Mesothelial cell of epicardium (in vitro differentiated cells): Measurements from ENCODE around the gene ADCK1. TPM values are rescaled to one million over a fixed set of nuclear protein-coding genes. Genes with fewer than 3 reads are reported as not detected.

Source experiments
- DNase-seq, 2 experiments: peaks; one replicate each; pipeline ENCODE4 v3.0.0; 2021; ENCODE audit warnings: low spot score in 2 of 2; ENCODE audit not compliant: unreplicated experiment in 2 of 2
- H3K27ac Mint-ChIP-seq: 2 replicates; pipeline ENCODE4 v1.8.0; 2021; ENCODE audit warnings: mixed read lengths
- H3K27me3 Mint-ChIP-seq: 2 replicates; pipeline ENCODE4 v1.8.0; 2021; ENCODE audit warnings: low read depth, mixed read lengths
- H3K36me3 Mint-ChIP-seq: 2 replicates; pipeline ENCODE4 v1.8.0; 2021; ENCODE audit warnings: mixed read lengths
- H3K4me1 Mint-ChIP-seq: 2 replicates; pipeline ENCODE4 v1.8.0; 2021; ENCODE audit warnings: mixed read lengths
- H3K4me3 Mint-ChIP-seq: 2 replicates; pipeline ENCODE4 v1.8.0; 2021; ENCODE audit warnings: mild to moderate bottlenecking, moderate library complexity, mixed read lengths
- H3K9me3 Mint-ChIP-seq: 2 replicates; pipeline ENCODE4 v1.8.0; 2021; ENCODE audit warnings: mixed read lengths
- CTCF ChIP-seq: fragments of 200-600 bp; sonication (generic); IDR thresholded peaks from one replicate; pipeline ENCODE4 v1.5.0; 2021; ENCODE audit warnings: antibody characterized with exemption; ENCODE audit not compliant: unreplicated experiment
- total RNA-seq: library from RNA; stranded (reverse); gene quantifications from 3 replicates; pipeline ENCODE4 v1.2.1, GENCODE V29; 2021

The ADCK1 gene
- total RNA-seq, 1 donor from 2014 or later, result 13.3 TPM

- DNase-seq, result no peak
- Mint-ChIP-seq H3K4me1 (no peaks in the 10 kb centered on the region), H3K27me3 (no peaks in the 10 kb centered on the region), H3K9me3 (peaks cover 6% of the 10 kb centered on the region), H3K36me3 (peaks cover 1% of the 10 kb centered on the region), H3K27ac (no peak overlapping the region), H3K4me3 (no peak overlapping the region)
- TF ChIP-seq CTCF, result no peak
Observed at GRCh38 chr14:77848031-77848430, 48.1 kb downstream of the ADCK1 start.

- Mint-ChIP-seq H3K27me3 (no peaks in the 10 kb centered on the region), H3K4me3 (no peak overlapping the region), H3K4me1 (no peaks in the 10 kb centered on the region), H3K9me3 (peaks cover 8% of the 10 kb centered on the region), H3K27ac (no peak overlapping the region), H3K36me3 (peaks cover 2% of the 10 kb centered on the region)
- no peak for TF ChIP-seq CTCF
- no peak for DNase-seq
Observed at GRCh38 chr14:77849711-77850110, 49.8 kb downstream of the ADCK1 start.

- no peaks in the 10 kb centered on the region for H3K4me1 Mint-ChIP-seq
Observed at GRCh38 chr14:77853919-77854318, 54.0 kb downstream of the ADCK1 start.

GRCh38 chr14:77856941-77857340 is 57.0 kb downstream of the ADCK1 start:
- no peaks in the 10 kb centered on the region for H3K27me3 Mint-ChIP-seq
- H3K4me1 Mint-ChIP-seq, result no peaks in the 10 kb centered on the region
- no peak overlapping the region for H3K27ac Mint-ChIP-seq
- no peak for TF ChIP-seq CTCF
- peaks cover 4% of the 10 kb centered on the region for H3K9me3 Mint-ChIP-seq
- peaks cover 2% of the 10 kb centered on the region for H3K36me3 Mint-ChIP-seq
- H3K4me3 Mint-ChIP-seq, result no peak overlapping the region
- no peak for DNase-seq

More at GRCh38 chr14:77853919-77854318, 54.0 kb downstream of the ADCK1 start:
- Mint-ChIP-seq H3K4me3 (no peak overlapping the region), H3K27me3 (no peaks in the 10 kb centered on the region), H3K36me3 (peaks cover 2% of the 10 kb centered on the region), H3K27ac (no peak overlapping the region), H3K9me3 (peaks cover 8% of the 10 kb centered on the region)
- no peak for DNase-seq
- no peak for TF ChIP-seq CTCF

GRCh38 chr14:77859934-77860570 is 60.1 kb downstream of the ADCK1 start:
- Mint-ChIP-seq H3K4me1 (peaks cover 4% of the 10 kb centered on the region), H3K36me3 (peaks cover 10% of the 10 kb centered on the region), H3K27ac (no peak overlapping the region), H3K9me3 (peaks cover 8% of the 10 kb centered on the region), H3K27me3 (no peaks in the 10 kb centered on the region), H3K4me3 (no peak overlapping the region)
- no peak for DNase-seq
- TF ChIP-seq CTCF, result no peak

- H3K36me3 Mint-ChIP-seq, result peaks cover 17% of the 10 kb centered on the region
- peaks cover 4% of the 10 kb centered on the region for H3K4me1 Mint-ChIP-seq
- TF ChIP-seq CTCF, result no peak
- no peaks in the 10 kb centered on the region for H3K27me3 Mint-ChIP-seq
- H3K9me3 Mint-ChIP-seq, result peaks cover 14% of the 10 kb centered on the region
- DNase-seq, result no peak
- H3K4me3 Mint-ChIP-seq, result no peak overlapping the region
- no peak overlapping the region for H3K27ac Mint-ChIP-seq
Observed at GRCh38 chr14:77861201-77861600, 61.3 kb downstream of the ADCK1 start.
